Activated T-helper 9 cell treated with anti-CD3 and anti-CD28 coated beads, Interleukin-2, amount 50 U/mL, for 16 hours (primary cell): ENCODE measurements around the gene ASTN2.
"Not testable (repeated sequence)": the region's sequence is repeated elsewhere in the genome, so short reads cannot be mapped to it uniquely, and the experiment has no call there.

Experiments
- DNase-seq: peaks from one replicate; pipeline ENCODE4 v3.0.0-alpha.2; 2020; ENCODE audit warnings: low read depth

ASTN2 gene

GRCh38 chr9:116928289-116928688, 486.6 kb downstream of the ASTN2 start:
- DNase-seq: no peak

GRCh38 chr9:116927726-116928125, 487.1 kb downstream of the ASTN2 start:
- DNase-seq: no peak

- no peak for DNase-seq
Measured at GRCh38 chr9:116925121-116925520, 489.7 kb downstream of the ASTN2 start.

GRCh38 chr9:116924462-116925110, 490.3 kb downstream of the ASTN2 start:
- no peak for DNase-seq

GRCh38 chr9:116917895-116918508, 496.9 kb downstream of the ASTN2 start:
- DNase-seq: not testable (repeated sequence)

- DNase-seq: no peak
Measured at GRCh38 chr9:116913536-116913935, 501.3 kb downstream of the ASTN2 start.

- no peak for DNase-seq
Measured at GRCh38 chr9:116910201-116910600, 504.7 kb downstream of the ASTN2 start.

GRCh38 chr9:116907989-116908388, 506.9 kb downstream of the ASTN2 start:
- no peak for DNase-seq

- DNase-seq: no peak
Measured at GRCh38 chr9:116905171-116905588, 509.7 kb downstream of the ASTN2 start.

GRCh38 chr9:116904165-116904564, 510.7 kb downstream of the ASTN2 start:
- no peak for DNase-seq

- no peak for DNase-seq
Measured at GRCh38 chr9:116901260-116901659, 513.6 kb downstream of the ASTN2 start.

- no peak for DNase-seq
Measured at GRCh38 chr9:116900543-116900942, 514.3 kb downstream of the ASTN2 start.

- no peak for DNase-seq
Measured at GRCh38 chr9:116900007-116900367, 514.9 kb downstream of the ASTN2 start.

GRCh38 chr9:116899337-116900006, 515.4 kb downstream of the ASTN2 start:
- no peak for DNase-seq

- DNase-seq: not testable (repeated sequence)
Measured at GRCh38 chr9:116898131-116898530, 516.7 kb downstream of the ASTN2 start.

GRCh38 chr9:116897201-116897600, 517.7 kb downstream of the ASTN2 start:
- DNase-seq: no peak

- DNase-seq: no peak
Measured at GRCh38 chr9:116895961-116896360, 518.9 kb downstream of the ASTN2 start.

- no peak for DNase-seq
Measured at GRCh38 chr9:116891424-116891823, 523.4 kb downstream of the ASTN2 start.

- DNase-seq: not testable (repeated sequence)
Measured at GRCh38 chr9:116888476-116888875, 526.4 kb downstream of the ASTN2 start.

- no peak for DNase-seq
Measured at GRCh38 chr9:116888066-116888465, 526.8 kb downstream of the ASTN2 start.

GRCh38 chr9:116883676-116884075, 531.2 kb downstream of the ASTN2 start:
- no peak for DNase-seq

GRCh38 chr9:116877072-116877471, 537.8 kb downstream of the ASTN2 start:
- DNase-seq: no peak

GRCh38 chr9:116875576-116875975, 539.3 kb downstream of the ASTN2 start:
- DNase-seq: no peak
